PFSK-1 (cell line): ENCODE data around the gene PIEZO1.

ENCODE experiments used
- FOXP2 ChIP-seq: optimal IDR thresholded peaks from 2 replicates; pipeline ENCODE3; 2011; ENCODE audit warnings: borderline replicate concordance, control low read depth, inconsistent platforms; ENCODE audit not compliant: insufficient read depth; ENCODE audit errors: extremely low read length, extremely low read depth
- POLR2AphosphoS5 ChIP-seq: IDR thresholded peaks from 2 replicates; pipeline ENCODE4 v1.6.1; 2012; ENCODE audit warnings: low read depth, mild to moderate bottlenecking, control low read depth, low read length, moderate library complexity
- SIN3A ChIP-seq: IDR thresholded peaks from 2 replicates; pipeline ENCODE4 v1.6.1; 2012; ENCODE audit warnings: mild to moderate bottlenecking, low read length, moderate library complexity, borderline replicate concordance; ENCODE audit not compliant: insufficient read depth
- TAF1 ChIP-seq: IDR thresholded peaks from 2 replicates; pipeline ENCODE4 v1.6.1; 2012; ENCODE audit warnings: low read length, control low read depth, borderline replicate concordance; ENCODE audit not compliant: insufficient read depth
- TF ChIP-seq, protein P1 (sequence below), 2 experiments: IDR thresholded peaks; 2 replicates each; pipeline versions ENCODE4 v1.6.1 to v1.8.0; 2011 to 2012; ENCODE audit warnings: low read depth in 2 of 2, low read length in 2 of 2, control low read depth in 1 of 2, inconsistent platforms in 1 of 2, mild to moderate bottlenecking in 1 of 2, moderate library complexity in 1 of 2; ENCODE audit not compliant: insufficient read depth in 1 of 2

DNA sequence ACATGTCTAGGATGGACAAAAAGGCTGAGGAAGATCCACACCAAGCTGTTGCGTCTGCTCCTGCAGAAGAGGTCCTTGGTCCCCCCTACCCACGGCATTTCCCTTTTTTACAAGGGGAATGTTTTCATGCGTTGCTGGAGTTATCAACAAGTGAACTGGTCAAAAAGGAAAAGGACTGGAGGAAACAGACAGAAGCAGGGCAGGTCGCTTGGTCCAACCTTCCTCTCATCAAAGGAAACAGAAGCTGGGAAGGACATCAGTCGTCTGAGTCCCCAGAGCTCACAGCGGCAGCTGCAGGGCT lies 26.1 kb downstream of the PIEZO1 start:
- no peak for TF ChIP-seq POLR2AphosphoS5
- no peak for TF ChIP-seq SIN3A
- TF ChIP-seq FOXP2: no peak
- TF ChIP-seq, protein P1, sequence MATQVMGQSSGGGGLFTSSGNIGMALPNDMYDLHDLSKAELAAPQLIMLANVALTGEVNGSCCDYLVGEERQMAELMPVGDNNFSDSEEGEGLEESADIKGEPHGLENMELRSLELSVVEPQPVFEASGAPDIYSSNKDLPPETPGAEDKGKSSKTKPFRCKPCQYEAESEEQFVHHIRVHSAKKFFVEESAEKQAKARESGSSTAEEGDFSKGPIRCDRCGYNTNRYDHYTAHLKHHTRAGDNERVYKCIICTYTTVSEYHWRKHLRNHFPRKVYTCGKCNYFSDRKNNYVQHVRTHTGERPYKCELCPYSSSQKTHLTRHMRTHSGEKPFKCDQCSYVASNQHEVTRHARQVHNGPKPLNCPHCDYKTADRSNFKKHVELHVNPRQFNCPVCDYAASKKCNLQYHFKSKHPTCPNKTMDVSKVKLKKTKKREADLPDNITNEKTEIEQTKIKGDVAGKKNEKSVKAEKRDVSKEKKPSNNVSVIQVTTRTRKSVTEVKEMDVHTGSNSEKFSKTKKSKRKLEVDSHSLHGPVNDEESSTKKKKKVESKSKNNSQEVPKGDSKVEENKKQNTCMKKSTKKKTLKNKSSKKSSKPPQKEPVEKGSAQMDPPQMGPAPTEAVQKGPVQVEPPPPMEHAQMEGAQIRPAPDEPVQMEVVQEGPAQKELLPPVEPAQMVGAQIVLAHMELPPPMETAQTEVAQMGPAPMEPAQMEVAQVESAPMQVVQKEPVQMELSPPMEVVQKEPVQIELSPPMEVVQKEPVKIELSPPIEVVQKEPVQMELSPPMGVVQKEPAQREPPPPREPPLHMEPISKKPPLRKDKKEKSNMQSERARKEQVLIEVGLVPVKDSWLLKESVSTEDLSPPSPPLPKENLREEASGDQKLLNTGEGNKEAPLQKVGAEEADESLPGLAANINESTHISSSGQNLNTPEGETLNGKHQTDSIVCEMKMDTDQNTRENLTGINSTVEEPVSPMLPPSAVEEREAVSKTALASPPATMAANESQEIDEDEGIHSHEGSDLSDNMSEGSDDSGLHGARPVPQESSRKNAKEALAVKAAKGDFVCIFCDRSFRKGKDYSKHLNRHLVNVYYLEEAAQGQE (IDR thresholded peaks at IDR 0.05; ENCODE audit: insufficient read depth in 1 of 2, low read depth in 2 of 2, low read length in 2 of 2): no peak
- TF ChIP-seq TAF1: no peak
